ENCODE data around the gene NEB.
"Not testable (repeated sequence)": the region's sequence is repeated elsewhere in the genome, so short reads cannot be mapped to it uniquely, and the experiment has no call there.

Gene NEB

GRCh38 chr2:151760139-151760650 lies 25.9 kb upstream of the NEB start:
- DNase-seq = no peak

GRCh38 chr2:151758744-151759143 lies 24.5 kb upstream of the NEB start:
- no peak for DNase-seq

GRCh38 chr2:151757861-151758260 lies 23.6 kb upstream of the NEB start:
- no peak for DNase-seq

- no peak for DNase-seq
These were observed 22.5 kb upstream of the NEB start for GRCh38 chr2:151756820-151757219.

- DNase-seq = no peak
These were observed 20.1 kb upstream of the NEB start for GRCh38 chr2:151754253-151754897.

- DNase-seq = no peak
These were observed 19.3 kb upstream of the NEB start for GRCh38 chr2:151753540-151753939.

- DNase-seq = not testable (repeated sequence)
These were observed 11.0 kb upstream of the NEB start for GRCh38 chr2:151745261-151745660.

- DNase-seq = no peak
These were observed 3.9 kb downstream of the NEB start for GRCh38 chr2:151730262-151730975.

GRCh38 chr2:151729837-151730236 lies 4.4 kb downstream of the NEB start:
- no peak for DNase-seq

- no peak for DNase-seq
These were observed 4.9 kb downstream of the NEB start for GRCh38 chr2:151729415-151729811.

- no peak for DNase-seq
These were observed 5.4 kb downstream of the NEB start for GRCh38 chr2:151728804-151729414.

- no peak for DNase-seq
These were observed 6.4 kb downstream of the NEB start for GRCh38 chr2:151727593-151728552.

GRCh38 chr2:151721161-151721560 lies 13.1 kb downstream of the NEB start:
- no peak for DNase-seq

GRCh38 chr2:151720521-151720920 lies 13.8 kb downstream of the NEB start:
- no peak for DNase-seq

- no peak for DNase-seq
These were observed 15.5 kb downstream of the NEB start for GRCh38 chr2:151718796-151719195.

GRCh38 chr2:151718247-151718646 lies 16.0 kb downstream of the NEB start:
- DNase-seq = no peak

- DNase-seq = no peak
These were observed 17.6 kb downstream of the NEB start for GRCh38 chr2:151716721-151717120.

- DNase-seq = no peak
These were observed 20.9 kb downstream of the NEB start for GRCh38 chr2:151713291-151713903.

- no peak for DNase-seq
These were observed 23.3 kb downstream of the NEB start for GRCh38 chr2:151711025-151711424.

GRCh38 chr2:151708788-151709187 lies 25.5 kb downstream of the NEB start:
- no peak for DNase-seq

- no peak for DNase-seq
These were observed 26.4 kb downstream of the NEB start for GRCh38 chr2:151707857-151708256.

- DNase-seq = not testable (repeated sequence)
These were observed 29.8 kb downstream of the NEB start for GRCh38 chr2:151704480-151704961.

All from activated CD4-positive, CD25-positive, alpha-beta regulatory T cell treated with anti-CD3 and anti-CD28 coated beads, Interleukin-2, amount 50 U/mL, for 72 hours (primary cell).